Measurements from ENCODE around the gene GPR155.
"Not testable (repeated sequence)": the region's sequence is repeated elsewhere in the genome, so short reads cannot be mapped to it uniquely, and the experiment has no call there.

GPR155 gene

GRCh38 chr2:174503161-174503809 lies 16.5 kb upstream of the GPR155 start:
- no peak for DNase-seq (ENCODE audit: extremely low read depth, low read depth)
- TF ChIP-seq CTCF (IDR thresholded peaks at IDR 0.05; ENCODE audit: low read depth, low read length): no peak

DNA sequence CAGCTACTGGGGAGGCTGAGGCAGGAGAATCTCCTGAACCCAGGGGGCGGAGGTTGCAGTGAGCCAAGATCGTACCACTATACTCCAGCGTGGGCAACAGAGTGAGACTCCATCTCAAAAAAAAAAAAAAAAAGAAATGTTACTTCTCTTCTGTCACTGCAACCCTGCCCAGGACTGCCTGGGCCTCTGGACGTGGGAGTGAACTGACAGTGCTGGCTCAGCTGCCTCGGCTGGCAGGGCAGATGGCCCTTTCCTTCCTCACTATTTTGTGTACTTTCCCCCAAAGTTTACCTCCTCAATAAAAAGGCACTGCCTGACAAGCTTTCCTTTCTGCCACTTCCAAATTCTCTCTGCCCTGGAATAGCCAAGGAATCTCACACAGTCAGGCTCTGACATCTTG lies 12.5 kb upstream of the GPR155 start:
- TF ChIP-seq CTCF (IDR thresholded peaks at IDR 0.05; ENCODE audit: low read depth, low read length): no peak
- DNase-seq (ENCODE audit: extremely low read depth, low read depth): no peak

DNA sequence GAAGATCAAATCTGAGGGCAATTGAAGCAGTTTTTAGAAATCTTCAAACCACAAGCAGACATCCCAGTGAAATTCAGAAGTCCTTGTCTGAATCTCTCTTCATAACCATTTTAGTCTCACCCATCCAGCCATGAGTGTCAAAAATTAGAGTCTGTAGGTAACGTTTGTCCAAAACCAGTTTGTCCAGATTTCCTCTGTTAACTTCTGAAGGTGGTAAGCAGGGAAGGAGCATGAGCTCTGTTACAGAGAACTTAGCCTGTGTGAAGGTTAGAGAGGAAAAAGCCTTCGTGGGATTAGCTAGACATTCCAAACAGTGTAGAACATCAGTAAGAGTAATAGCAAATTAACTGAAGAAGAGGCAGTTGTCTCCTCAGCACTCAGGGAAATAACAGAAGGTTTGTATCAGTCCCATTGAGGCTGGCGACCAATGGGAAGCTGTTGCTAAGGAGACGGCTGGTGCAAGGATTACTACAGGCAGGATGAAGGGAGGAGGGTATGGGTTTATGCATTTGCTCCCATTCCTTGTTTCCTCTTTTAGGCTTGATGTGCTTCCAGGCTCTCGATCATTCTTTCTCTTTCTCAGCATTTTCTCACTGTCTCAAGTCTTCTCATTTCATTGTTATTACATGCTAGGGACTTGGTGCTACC lies 8.7 kb upstream of the GPR155 start:
- TF ChIP-seq CTCF (IDR thresholded peaks at IDR 0.05; ENCODE audit: low read depth, low read length): no peak
- DNase-seq (ENCODE audit: extremely low read depth, low read depth): no peak

GRCh38 chr2:174493549-174494331 lies 6.9 kb upstream of the GPR155 start:
- no peak for DNase-seq (ENCODE audit: extremely low read depth, low read depth)
- TF ChIP-seq CTCF (IDR thresholded peaks at IDR 0.05; ENCODE audit: low read depth, low read length): no peak

GRCh38 chr2:174492963-174493431 lies 6.2 kb upstream of the GPR155 start:
- DNase-seq (ENCODE audit: extremely low read depth, low read depth): no peak
- TF ChIP-seq CTCF (IDR thresholded peaks at IDR 0.05; ENCODE audit: low read depth, low read length): no peak

GRCh38 chr2:174491947-174492346 lies 5.1 kb upstream of the GPR155 start:
- no peak for TF ChIP-seq CTCF (IDR thresholded peaks at IDR 0.05; ENCODE audit: low read depth, low read length)
- no peak for DNase-seq (ENCODE audit: extremely low read depth, low read depth)

DNA sequence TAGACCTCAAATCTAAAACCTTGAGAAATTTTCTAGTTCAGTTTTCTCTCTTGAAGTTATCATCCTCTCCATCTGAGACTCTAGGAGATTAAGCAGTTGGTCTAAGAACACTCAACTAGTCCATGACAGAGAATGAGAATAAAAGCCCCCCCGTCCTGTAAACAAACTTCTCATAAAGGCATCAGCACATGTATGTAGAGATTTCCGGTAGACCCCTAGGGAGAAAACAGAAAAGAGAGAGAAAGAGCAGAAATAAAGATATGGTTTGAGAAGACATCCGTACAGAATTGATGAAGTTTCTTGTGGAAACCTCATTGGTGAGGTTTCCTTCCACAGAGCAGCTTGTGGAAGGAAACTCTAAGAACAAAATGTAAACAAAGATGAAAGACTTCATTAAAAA lies 3.2 kb upstream of the GPR155 start:
- no peak for TF ChIP-seq CTCF (IDR thresholded peaks at IDR 0.05; ENCODE audit: low read depth, low read length)
- no peak for DNase-seq (ENCODE audit: extremely low read depth, low read depth)

GRCh38 chr2:174489520-174489919 lies 2.7 kb upstream of the GPR155 start:
- DNase-seq (ENCODE audit: extremely low read depth, low read depth): not testable (repeated sequence)

Measured in AG09319 (cell line).